A673 (cell line): ENCODE measurements around the gene KCNG2. TPM values are rescaled to one million over a fixed set of nuclear protein-coding genes. Genes with fewer than 3 reads are reported as not detected.

Experiments
- BruUV-seq: library from RNA; stranded (reverse); fragments of 400-500 nt; replicated peaks from 2 replicates; lab custom pipeline; 2021; lab: Mats Ljungman, UMichigan
- CTCF ChIA-PET: fragments of 300-600 bp; sonication (Branson Sonifier 250); formaldehyde crosslinking; loops from one replicate; lab custom pipeline; 2022; ENCODE audit warnings: antibody characterized with exemption; lab: Charles Lee
- POLR2A ChIA-PET: fragments of 300-600 bp; sonication (Branson Sonifier 250); formaldehyde crosslinking; loops from one replicate; lab custom pipeline; 2022; ENCODE audit warnings: antibody characterized with exemption; ENCODE audit not compliant: low non-redundant PET; lab: Charles Lee
- DNase-seq: peaks from one replicate; pipeline ENCODE4 v3.0.0-alpha.2; 2015; ENCODE audit warnings: low spot score
- H3K27ac ChIP-seq: fragments of 200-600 bp; sonication (generic); 2 replicates; pipeline ENCODE4 v1.5.1; 2016; ENCODE audit warnings: mixed run types, low read depth, mild to moderate bottlenecking, mixed read lengths, antibody characterized with exemption, low read length; ENCODE audit not compliant: poor library complexity, severe bottlenecking
- H3K27me3 ChIP-seq: fragments of 200-600 bp; sonication (generic); replicated peaks from 2 replicates; pipeline ENCODE4 v1.6.1; 2017; ENCODE audit warnings: mixed run types, low read depth, mild to moderate bottlenecking, mixed read lengths, antibody characterized with exemption, low read length; ENCODE audit not compliant: insufficient read depth, poor library complexity
- H3K36me3 ChIP-seq: fragments of 200-600 bp; sonication (generic); 2 replicates; pipeline ENCODE4 v1.6.1; 2016; ENCODE audit warnings: mixed run types, mild to moderate bottlenecking, mixed read lengths, antibody characterized with exemption, low read length; ENCODE audit not compliant: insufficient read depth, poor library complexity, severe bottlenecking
- H3K4me1 ChIP-seq: fragments of 200-600 bp; sonication (generic); 2 replicates; pipeline ENCODE4 v1.6.1; 2017; ENCODE audit warnings: mixed run types, mild to moderate bottlenecking, mixed read lengths, antibody characterized with exemption, low read length; ENCODE audit not compliant: insufficient read depth, poor library complexity, severe bottlenecking
- H3K4me3 ChIP-seq: fragments of 200-600 bp; sonication (generic); 2 replicates; pipeline ENCODE4 v1.5.1; 2016; ENCODE audit warnings: low read depth, mixed run types, mild to moderate bottlenecking, mixed read lengths, low read length; ENCODE audit not compliant: poor library complexity, severe bottlenecking
- H3K9me3 ChIP-seq: fragments of 200-600 bp; sonication (generic); 2 replicates; pipeline ENCODE4 v1.6.1; 2016; ENCODE audit warnings: mixed run types, low read depth, mild to moderate bottlenecking, mixed read lengths, antibody characterized with exemption, low read length; ENCODE audit not compliant: poor library complexity, severe bottlenecking
- EZH2 ChIP-seq: fragments of 200-600 bp; sonication (generic); IDR thresholded peaks from 2 replicates; pipeline ENCODE4 v1.6.1; 2017; ENCODE audit warnings: borderline replicate concordance, low read depth, mild to moderate bottlenecking, mixed read lengths, antibody characterized with exemption, low read length; ENCODE audit not compliant: poor library complexity, severe bottlenecking
- intact Hi-C: fragments of 100-400 bp; cut with micrococcal nuclease; formaldehyde crosslinking; loops from one replicate; pipeline ENCODE4 v1.10.0; 2022; ENCODE audit not compliant: unreplicated experiment
- total RNA-seq: library from RNA; stranded (reverse); gene quantifications from 2 replicates; pipeline ENCODE4 v1.2.3, GENCODE V29; 2021
- TF ChIP-seq, protein P1 (sequence below): fragments of 300-800, 200-600 bp; sonication (generic); conservative IDR thresholded peaks from 2 replicates; pipeline ENCODE4 v1.5.1; 2017; ENCODE audit warnings: low read depth, mild to moderate bottlenecking, antibody characterized with exemption, low read length, moderate library complexity, mixed read lengths

KCNG2 gene
- total RNA-seq, 1 experiment from 2014 or later: not detected

DNA sequence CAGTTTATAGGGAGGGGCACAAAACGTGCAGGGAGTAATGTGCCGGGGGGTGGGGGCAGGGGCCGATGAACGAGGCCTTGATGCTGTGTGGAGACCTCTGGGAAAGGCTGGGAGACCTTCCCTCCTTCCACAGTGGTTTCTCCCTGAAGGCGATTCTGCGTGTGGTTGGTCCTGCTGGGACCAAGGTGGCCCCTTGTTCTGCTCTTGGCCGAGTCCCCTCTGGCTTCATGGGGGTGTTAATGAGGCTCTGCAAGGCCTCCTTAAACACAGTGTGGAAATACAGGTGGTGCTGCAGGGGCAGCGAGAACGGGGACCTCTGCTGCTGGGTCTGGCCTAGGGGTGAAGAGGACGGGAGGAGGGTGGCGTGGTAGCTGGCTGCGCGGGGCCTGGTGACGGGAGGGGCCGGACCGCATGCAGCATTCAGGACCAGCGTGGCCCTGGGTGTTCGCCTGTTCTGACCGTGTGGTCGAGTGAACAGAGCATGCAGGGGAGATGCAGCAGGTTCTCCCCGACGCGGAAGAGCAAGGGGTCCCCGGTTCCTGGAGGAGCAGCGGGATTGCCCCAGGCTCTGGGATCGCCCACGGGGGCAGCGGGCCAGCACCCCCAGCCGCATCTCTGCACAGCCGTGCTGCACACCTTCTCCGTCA, 42.1 kb upstream of the KCNG2 start:
- ChIA-PET CTCF (no interaction called here), POLR2A (no interaction called here)
- H3K4me1 ChIP-seq: no peaks in the 10 kb centered on the region
- BruUV-seq: no TSS peak
- H3K4me3 ChIP-seq: no peak overlapping the region
- no peaks in the 10 kb centered on the region for H3K27me3 ChIP-seq
- peaks cover 4% of the 10 kb centered on the region for H3K36me3 ChIP-seq
- no peak for TF ChIP-seq EZH2
- TF ChIP-seq, protein P1, sequence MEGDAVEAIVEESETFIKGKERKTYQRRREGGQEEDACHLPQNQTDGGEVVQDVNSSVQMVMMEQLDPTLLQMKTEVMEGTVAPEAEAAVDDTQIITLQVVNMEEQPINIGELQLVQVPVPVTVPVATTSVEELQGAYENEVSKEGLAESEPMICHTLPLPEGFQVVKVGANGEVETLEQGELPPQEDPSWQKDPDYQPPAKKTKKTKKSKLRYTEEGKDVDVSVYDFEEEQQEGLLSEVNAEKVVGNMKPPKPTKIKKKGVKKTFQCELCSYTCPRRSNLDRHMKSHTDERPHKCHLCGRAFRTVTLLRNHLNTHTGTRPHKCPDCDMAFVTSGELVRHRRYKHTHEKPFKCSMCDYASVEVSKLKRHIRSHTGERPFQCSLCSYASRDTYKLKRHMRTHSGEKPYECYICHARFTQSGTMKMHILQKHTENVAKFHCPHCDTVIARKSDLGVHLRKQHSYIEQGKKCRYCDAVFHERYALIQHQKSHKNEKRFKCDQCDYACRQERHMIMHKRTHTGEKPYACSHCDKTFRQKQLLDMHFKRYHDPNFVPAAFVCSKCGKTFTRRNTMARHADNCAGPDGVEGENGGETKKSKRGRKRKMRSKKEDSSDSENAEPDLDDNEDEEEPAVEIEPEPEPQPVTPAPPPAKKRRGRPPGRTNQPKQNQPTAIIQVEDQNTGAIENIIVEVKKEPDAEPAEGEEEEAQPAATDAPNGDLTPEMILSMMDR: no peak
- H3K9me3 ChIP-seq: no peaks in the 10 kb centered on the region
- intact Hi-C loops: no loop called here
- H3K27ac ChIP-seq: no peak overlapping the region
- DNase-seq: no peak

DNA sequence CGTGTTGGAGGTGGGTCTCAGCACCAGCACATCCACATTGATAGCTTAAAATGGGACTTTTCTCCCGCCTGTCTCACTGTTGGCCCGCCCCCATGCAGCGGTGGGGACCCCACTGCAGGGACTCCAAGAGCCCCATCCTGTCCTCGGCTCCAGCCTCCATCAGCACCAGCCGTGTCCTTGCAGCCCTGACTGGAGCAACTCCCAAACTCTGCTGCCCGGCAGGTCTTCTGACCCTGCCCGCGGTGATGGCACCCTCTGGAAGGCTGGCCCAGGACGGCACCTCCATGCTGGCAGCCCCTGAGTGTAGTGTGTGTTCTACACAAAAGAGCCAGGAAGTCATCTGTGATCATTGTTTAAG, 41.6 kb upstream of the KCNG2 start:
- peaks cover 4% of the 10 kb centered on the region for H3K36me3 ChIP-seq
- DNase-seq: no peak
- H3K4me1 ChIP-seq: no peaks in the 10 kb centered on the region
- H3K9me3 ChIP-seq: no peaks in the 10 kb centered on the region
- H3K4me3 ChIP-seq: no peak overlapping the region
- no peak overlapping the region for H3K27ac ChIP-seq
- H3K27me3 ChIP-seq: no peaks in the 10 kb centered on the region
- TF ChIP-seq, protein P1: no peak
- TF ChIP-seq EZH2: no peak
- intact Hi-C loops: no loop called here
- POLR2A ChIA-PET: no interaction called here
- BruUV-seq: no TSS peak
- CTCF ChIA-PET: no interaction called here

DNA sequence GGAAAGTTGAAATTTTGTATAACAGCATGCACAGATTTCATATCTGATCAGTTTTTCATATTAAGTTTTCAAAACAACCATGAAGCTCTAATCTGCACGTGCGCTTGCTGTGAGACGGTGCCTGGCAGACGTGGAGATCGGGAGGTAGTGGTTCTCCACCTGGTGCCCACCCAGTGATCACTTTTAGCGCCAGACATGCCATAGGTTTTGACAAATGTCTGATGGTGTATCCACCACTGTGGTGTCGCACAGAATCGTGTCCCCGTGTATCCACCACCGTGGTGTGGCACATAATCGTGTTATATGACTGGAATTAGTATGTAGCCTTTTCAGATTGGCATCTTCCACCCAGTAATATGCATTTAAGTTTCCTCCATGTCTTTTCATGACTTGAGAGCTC, 40.9 kb upstream of the KCNG2 start:
- Histone ChIP-seq H3K36me3 (peaks cover 4% of the 10 kb centered on the region), H3K4me1 (no peaks in the 10 kb centered on the region), H3K4me3 (no peak overlapping the region), H3K27me3 (no peaks in the 10 kb centered on the region), H3K27ac (no peak overlapping the region), H3K9me3 (no peaks in the 10 kb centered on the region)
- no peak for TF ChIP-seq EZH2
- TF ChIP-seq, protein P1: no peak
- CTCF ChIA-PET: no interaction called here
- BruUV-seq: no TSS peak
- intact Hi-C loops: no loop called here
- POLR2A ChIA-PET: no interaction called here
- DNase-seq: no peak
